ENCODE measurements around the gene FBF1.
"Not testable (repeated sequence)": the region's sequence is repeated elsewhere in the genome, so short reads cannot be mapped to it uniquely, and the experiment has no call there.

FBF1 gene

GRCh38 chr17:75869282-75870141, 71.3 kb downstream of the FBF1 start:
- no peaks in the 10 kb centered on the region for H3K79me2 ChIP-seq
- H3K27ac ChIP-seq = peak overlapping the region; percentile 36
- no peak overlapping the region for H3K4me2 ChIP-seq (ENCODE audit: low read length)
- no peaks in the 10 kb centered on the region for H3K36me3 ChIP-seq (ENCODE audit: control insufficient read depth, insufficient read depth, low read length)
- H3K4me1 ChIP-seq = peaks cover 7% of the 10 kb centered on the region
- no peak for TF ChIP-seq CTCF (IDR thresholded peaks at IDR 0.05)
- no peak overlapping the region for H2AFZ ChIP-seq
- H3K4me3 ChIP-seq (ENCODE audit: low read depth, low read length) = no peak overlapping the region
- no peaks in the 10 kb centered on the region for H3K9me3 ChIP-seq (ENCODE audit: control insufficient read depth, low read length)
- no peak overlapping the region for H3K9ac ChIP-seq
- H3K27me3 ChIP-seq (ENCODE audit: control insufficient read depth, insufficient read depth, low read length) = no peaks in the 10 kb centered on the region

DNA sequence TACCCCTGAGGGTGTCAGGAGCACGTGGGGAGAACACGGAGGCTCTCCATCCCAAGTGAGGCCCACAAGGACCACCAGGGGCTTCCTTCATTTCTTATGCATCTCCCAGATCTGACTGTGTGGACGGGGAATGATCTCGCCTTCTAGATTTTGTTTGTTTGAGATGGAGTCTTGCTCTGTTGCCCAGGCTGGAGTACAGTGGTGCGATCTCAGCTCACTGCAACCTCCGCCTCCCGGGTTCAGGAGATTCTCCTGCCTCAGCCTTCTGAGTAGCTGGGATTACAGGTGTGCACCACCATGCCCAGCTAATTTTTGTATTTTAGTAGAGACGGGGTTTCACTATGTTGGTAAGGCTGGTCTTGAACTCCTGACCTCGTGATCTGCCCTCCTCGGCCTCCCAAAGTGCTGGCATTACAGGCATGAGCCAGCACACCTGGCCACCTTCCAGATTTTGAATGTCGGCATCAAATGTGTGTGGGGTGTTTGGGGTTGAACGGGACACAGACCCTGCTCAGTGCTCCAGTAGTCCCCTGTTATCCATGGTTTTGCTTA, 72.0 kb downstream of the FBF1 start:
- H3K79me2 ChIP-seq; H3K27me3 ChIP-seq (ENCODE audit: control insufficient read depth, insufficient read depth, low read length); H2AFZ ChIP-seq; H3K4me3 ChIP-seq (ENCODE audit: low read depth, low read length); H3K4me2 ChIP-seq (ENCODE audit: low read length); H3K4me1 ChIP-seq; H3K36me3 ChIP-seq (ENCODE audit: control insufficient read depth, insufficient read depth, low read length); H3K9me3 ChIP-seq (ENCODE audit: control insufficient read depth, low read length); H3K9ac ChIP-seq: not testable (repeated sequence)
- H3K27ac ChIP-seq = peak overlapping the region; percentile 36

GRCh38 chr17:75865404-75866188, 75.2 kb downstream of the FBF1 start:
- H3K4me3 ChIP-seq (ENCODE audit: low read depth, low read length); H3K27ac ChIP-seq; H3K9me3 ChIP-seq (ENCODE audit: control insufficient read depth, low read length); H3K36me3 ChIP-seq (ENCODE audit: control insufficient read depth, insufficient read depth, low read length); H2AFZ ChIP-seq; H3K4me1 ChIP-seq; H3K9ac ChIP-seq; H3K27me3 ChIP-seq (ENCODE audit: control insufficient read depth, insufficient read depth, low read length); H3K79me2 ChIP-seq; H3K4me2 ChIP-seq (ENCODE audit: low read length): not testable (repeated sequence)

GRCh38 chr17:75864887-75865286, 76.0 kb downstream of the FBF1 start:
- not testable (repeated sequence) for H2AFZ ChIP-seq; H3K4me2 ChIP-seq (ENCODE audit: low read length); H3K79me2 ChIP-seq; H3K9ac ChIP-seq; H3K4me3 ChIP-seq (ENCODE audit: low read depth, low read length); H3K4me1 ChIP-seq; H3K9me3 ChIP-seq (ENCODE audit: control insufficient read depth, low read length); H3K27me3 ChIP-seq (ENCODE audit: control insufficient read depth, insufficient read depth, low read length); H3K27ac ChIP-seq; H3K36me3 ChIP-seq (ENCODE audit: control insufficient read depth, insufficient read depth, low read length)

- Histone ChIP-seq H3K79me2 (no peaks in the 10 kb centered on the region), H3K9me3 (ENCODE audit: control insufficient read depth, low read length) (no peaks in the 10 kb centered on the region), H2AFZ (no peak overlapping the region), H3K36me3 (ENCODE audit: control insufficient read depth, insufficient read depth, low read length) (no peaks in the 10 kb centered on the region), H3K9ac (no peak overlapping the region), H3K27ac (peak overlapping the region; percentile 1), H3K27me3 (ENCODE audit: control insufficient read depth, insufficient read depth, low read length) (no peaks in the 10 kb centered on the region), H3K4me1 (no peaks in the 10 kb centered on the region), H3K4me3 (ENCODE audit: low read depth, low read length) (no peak overlapping the region), H3K4me2 (ENCODE audit: low read length) (no peak overlapping the region)
- no peak for TF ChIP-seq CTCF (IDR thresholded peaks at IDR 0.05)
Measured at GRCh38 chr17:75864448-75864871, 76.4 kb downstream of the FBF1 start.

DNA sequence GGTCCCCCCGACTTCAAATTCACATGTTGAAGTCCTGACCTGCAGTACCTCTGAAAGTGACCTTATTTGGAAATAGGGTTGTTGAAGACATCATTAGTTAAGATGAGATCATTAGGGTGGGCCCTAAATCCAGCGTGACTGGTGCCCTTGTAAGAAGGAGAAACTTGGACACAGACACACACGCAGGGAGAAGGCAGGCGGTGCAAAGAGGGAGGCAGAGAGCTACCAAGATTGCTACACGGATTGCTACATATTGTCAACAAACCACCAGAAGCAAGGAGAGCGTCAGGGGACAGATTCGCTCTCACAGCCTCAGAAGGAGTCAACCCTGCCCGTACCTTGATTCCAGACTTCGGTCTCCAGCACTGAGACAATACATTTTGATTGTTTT, 78.9 kb downstream of the FBF1 start:
- no peaks in the 10 kb centered on the region for H3K27me3 ChIP-seq (ENCODE audit: control insufficient read depth, insufficient read depth, low read length)
- no peak overlapping the region for H3K9ac ChIP-seq
- H2AFZ ChIP-seq = no peak overlapping the region
- H3K36me3 ChIP-seq (ENCODE audit: control insufficient read depth, insufficient read depth, low read length) = no peaks in the 10 kb centered on the region
- no peaks in the 10 kb centered on the region for H3K4me1 ChIP-seq
- H3K4me3 ChIP-seq (ENCODE audit: low read depth, low read length) = no peak overlapping the region
- H3K4me2 ChIP-seq (ENCODE audit: low read length) = no peak overlapping the region
- no peaks in the 10 kb centered on the region for H3K9me3 ChIP-seq (ENCODE audit: control insufficient read depth, low read length)
- H3K27ac ChIP-seq = no peak overlapping the region
- TF ChIP-seq CTCF (IDR thresholded peaks at IDR 0.05) = no peak
- no peaks in the 10 kb centered on the region for H3K79me2 ChIP-seq
